Cerebellar nuclear complex (tissue), 1 donor: Measurements from ENCODE around the gene NSDHL.
"Not testable (repeated sequence)": the region's sequence is repeated elsewhere in the genome, so short reads cannot be mapped to it uniquely, and the experiment has no call there.

ENCODE experiments used
- DNase-seq, 2 experiments: peaks; one replicate each; lab custom pipeline; 2025; lab: John Stamatoyannopoulos, UW

NSDHL gene

DNA sequence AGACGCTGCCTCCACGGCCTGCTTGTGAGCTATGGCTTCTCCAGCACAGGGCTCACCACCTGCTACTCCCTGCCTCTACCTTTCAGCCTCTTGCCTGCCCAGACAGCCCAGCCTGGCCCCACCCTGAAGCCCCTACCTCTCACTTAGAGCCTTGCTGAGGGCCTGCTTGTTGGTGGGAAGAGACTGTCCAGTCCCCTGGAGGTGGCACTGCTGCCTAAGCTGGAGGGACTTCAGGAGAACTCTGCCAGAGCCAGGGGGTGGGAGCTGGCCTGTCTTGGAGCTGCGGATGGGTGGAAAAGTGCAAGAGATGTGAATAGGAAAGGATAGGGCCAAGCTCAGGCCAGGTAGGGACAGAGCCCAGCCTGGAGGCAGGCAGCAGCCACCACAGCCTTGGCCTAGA, 64.3 kb downstream of the NSDHL start:
- DNase-seq, result no peak

DNA sequence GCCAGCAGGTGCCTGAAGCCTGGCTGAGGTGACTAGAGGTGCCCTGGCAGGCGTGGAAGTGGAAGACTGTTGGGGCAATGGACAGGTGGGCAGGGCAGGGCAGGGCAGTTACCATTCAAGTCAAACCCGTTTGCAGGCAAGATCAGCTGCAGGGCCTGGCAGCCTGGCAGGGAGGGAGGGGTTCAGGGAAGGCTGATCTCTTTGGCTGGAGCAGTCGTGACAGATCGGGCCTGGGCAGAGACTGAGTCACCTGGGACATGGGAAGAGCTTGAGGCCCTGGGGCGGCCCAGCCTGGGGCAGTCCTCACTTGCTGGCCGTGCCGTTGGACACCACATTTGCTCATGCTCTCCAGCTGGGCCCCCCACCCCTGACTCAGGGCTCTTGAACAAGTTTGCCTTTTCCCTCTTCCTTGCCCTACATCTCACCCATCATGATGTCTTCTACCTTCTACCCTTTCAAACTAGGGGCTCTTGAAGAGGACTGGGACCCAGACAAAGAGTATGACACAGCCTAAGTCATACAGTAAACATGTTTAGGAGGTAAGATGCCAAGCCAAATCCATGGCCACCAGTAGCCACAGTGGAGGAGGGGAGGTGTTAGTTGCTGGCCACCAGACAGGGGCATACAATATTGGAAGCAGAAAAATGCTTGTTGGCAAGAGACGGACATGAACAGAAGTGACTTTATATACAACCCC, 65.0 kb downstream of the NSDHL start:
- no peak for DNase-seq

- DNase-seq, result no peak
These were observed 65.6 kb downstream of the NSDHL start for GRCh38 chrX:152896450-152896849.

DNA sequence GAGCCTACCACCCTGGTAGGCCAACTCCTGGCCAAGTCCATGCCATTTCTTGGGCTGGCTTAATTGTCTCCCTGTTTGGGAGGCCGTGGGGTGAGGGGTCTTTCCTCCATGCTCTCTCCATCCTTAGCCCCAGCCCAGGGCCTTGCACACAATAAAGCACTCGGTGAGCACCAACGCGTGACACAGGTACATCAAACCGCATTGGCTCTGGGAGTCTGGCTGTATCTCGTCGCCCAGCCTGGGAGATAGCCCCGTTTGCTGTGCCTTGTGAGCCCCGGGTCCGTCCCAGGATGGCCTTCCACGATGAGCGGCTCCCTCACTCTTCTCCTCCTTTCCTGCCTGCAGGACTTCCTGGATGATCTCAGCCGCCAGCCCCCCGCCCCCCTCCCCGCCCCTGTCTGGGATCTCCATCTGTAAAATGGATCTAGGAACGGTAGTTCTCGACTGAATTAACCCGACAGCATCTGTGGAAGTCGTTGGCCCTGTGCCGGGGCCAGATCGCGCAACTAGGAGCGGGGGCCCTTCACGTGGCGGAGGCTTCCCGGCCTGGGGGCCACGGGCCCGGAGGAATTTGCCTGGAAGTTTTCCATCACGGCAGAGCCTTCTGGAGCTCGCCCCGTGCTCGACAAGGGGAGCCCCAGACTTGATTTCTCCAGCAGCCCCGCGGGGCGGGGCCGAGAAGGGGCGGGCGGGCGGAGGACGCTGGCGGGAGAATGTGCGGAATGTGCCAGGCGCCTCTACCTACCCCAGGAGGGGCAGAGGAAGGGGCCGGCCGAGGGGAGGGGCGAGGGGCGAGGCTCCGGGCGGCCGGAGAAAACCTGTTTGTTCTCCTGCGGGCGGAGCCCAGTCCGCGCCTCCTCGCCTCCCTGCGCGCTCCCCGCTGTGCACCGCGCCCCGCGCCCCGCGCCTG, 66.6 kb downstream of the NSDHL start, which contains the start of gene ZNF185:
ZNF185 (plus strand) TSS at position 846 of the 910 bp plus-strand sequence. CDS start 16,423 bp downstream, outside the sequence.
- DNase-seq, result no peak

DNA sequence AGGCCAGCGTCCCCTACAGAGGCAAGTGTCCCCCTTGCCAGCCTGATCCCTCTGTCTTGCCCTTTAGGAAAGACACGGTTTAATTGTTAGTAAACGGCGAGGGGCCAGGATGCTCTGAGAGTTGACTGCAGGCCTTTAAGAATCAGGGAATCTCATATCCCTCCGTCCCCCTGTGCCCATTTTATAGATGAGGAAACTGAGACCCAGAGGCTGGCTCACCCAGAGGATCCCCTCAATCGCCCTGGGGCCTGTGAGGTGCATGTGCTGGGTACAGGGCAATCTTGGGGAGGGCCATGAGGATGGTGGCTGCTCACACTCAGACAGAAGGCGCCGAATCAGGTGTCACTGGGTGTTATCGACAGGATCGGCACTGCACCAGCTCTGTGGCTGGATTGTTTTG, 67.6 kb downstream of the NSDHL start:
- no peak for DNase-seq

- DNase-seq, result no peak
These were observed 68.4 kb downstream of the NSDHL start for GRCh38 chrX:152899111-152899873.

GRCh38 chrX:152899874-152900719, 69.2 kb downstream of the NSDHL start:
- peak in 1 of 2 experiments; percentile 24 for DNase-seq

DNA sequence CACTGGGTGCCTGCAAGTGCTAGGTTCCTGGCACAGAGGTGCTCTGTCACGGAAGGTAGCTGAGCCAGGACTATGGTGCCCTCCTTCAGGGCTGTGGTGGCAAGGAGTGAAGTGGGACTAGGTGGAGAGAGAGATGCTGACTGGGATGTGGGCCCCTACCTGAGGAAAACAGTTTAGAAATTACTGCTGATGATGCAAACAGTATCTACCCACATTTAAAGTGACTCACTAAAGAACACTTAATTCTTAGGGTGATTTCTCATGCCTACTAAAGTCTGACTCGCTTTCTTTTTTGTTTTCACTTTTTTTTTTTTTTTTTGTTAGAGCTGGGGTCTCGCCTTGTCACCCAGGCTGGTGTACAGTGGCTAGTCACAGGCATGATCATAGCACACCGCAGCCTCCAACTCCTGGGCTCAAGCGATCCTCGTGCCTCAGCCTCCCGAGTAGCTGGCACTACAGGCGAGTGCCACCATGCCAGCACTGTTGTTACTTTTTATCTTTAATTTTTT, 70.1 kb downstream of the NSDHL start:
- no peak for DNase-seq

DNA sequence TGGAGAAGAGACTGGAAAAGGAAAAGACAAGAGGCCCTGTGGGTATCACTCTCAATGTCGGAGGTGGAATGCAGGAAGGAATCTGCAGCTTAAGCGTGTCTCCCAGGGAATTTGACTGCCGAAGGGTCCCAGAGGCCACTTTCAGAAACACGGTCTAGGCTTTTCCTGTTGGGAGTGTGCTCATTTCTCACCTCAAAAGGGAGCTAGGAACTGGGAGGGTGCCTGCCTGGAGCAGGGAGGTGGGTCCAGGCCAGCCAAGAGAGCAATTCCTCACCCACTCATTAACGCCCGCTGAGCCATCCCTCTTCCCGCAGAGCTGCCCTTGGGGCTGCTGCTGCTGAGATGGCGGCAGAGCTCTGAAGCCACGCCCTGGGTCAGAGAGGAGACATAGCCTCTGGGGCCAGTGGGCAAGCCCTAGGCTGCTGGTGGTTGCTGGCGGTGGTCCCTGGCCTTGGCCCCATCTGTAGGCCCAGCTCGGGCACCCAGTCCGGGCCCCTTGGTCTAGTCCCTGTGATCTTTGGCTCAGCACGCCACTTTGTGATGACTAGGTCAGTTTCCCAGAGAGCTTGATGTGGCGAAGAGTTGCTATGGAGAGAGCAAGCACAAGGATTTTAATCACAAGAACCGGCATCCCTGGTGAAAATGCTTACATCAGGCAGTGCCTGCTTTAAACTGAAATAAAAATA, 71.1 kb downstream of the NSDHL start:
- no peak for DNase-seq

GRCh38 chrX:152902502-152902820, 71.6 kb downstream of the NSDHL start:
- DNase-seq, result no peak

DNA sequence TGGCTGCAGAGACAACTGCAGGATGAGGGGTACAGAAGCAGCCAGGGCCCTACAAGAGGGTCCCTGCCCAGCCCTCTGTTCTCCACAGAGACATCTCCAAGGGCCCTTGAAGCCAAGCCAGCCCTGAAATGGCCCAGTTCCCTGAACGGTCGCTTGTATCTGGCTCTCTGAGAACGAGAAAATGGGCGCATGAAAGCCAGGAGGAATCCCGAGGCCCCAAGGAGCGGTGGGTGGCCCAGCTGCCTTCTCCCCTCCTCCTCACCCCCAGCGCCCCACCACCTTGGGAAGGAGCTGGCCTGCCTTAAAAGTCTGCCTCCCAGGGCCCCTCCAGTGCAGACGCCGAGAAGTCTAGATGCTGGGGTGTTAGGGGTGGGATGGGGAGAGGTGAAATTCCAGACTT, 72.7 kb downstream of the NSDHL start:
- DNase-seq, result no peak

DNA sequence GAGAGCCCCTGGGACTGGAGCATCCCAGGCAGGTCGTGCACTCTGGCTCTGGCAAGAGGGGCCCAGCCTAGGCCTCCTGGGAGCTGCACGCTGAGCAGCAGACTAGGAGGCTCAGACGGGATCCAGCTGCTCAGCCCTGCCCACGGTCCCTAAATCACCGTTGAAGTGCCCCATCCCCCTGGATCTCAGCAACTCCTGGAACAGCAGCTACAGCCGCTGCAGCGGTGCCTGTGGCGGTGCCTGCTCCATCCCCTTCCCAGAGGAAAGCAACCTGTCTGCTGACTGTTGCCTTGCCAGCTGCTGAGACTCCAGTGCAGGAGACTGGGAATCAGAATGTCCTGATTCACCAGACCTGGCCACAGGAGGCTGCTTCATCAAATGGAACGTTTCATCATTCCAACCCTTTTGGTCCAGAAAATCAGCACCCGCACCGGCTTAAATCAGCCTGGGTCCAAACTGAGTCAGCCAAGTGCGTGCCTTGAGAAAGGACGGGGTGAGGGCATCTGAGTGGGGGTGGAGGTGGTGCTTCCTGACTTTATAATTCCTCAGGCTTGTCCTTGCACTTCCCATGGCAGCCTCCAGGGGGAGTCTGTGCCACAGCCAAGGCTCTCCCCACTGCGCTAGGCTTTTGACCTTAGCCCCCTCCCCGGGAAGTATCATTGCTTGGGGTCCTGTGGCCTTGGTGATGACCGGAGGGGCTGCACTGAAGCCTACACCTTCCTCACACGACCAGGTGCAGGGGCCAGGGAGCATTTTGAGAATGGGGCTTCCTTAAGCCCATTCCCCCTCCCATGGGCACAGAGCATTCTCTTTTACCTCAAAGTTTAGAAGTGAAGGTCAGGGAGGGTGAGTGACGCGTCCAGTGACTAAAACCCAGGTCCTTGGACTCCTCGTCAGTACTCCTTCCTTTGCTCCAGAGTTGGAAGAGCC, 73.6 kb downstream of the NSDHL start:
- no peak for DNase-seq

DNA sequence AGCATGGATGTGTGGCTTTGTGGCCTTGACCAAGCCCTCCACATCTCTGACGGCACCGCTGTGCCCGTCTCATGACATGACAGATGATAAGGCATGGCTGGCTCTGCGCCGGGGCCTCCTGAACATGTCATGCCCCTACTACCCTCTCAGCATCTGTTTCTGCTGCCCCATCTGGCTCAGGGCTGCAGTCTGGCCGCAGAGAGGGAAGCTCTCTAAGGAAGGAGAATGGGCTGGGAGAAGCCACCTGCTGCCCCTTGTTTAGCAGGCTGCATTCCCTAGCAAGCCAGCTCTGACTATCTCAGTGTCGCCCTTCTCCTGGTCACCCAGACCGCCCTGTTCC, 74.2 kb downstream of the NSDHL start:
- DNase-seq, result no peak

- DNase-seq, result no peak
These were observed 76.3 kb downstream of the NSDHL start for GRCh38 chrX:152907084-152907651.

DNA sequence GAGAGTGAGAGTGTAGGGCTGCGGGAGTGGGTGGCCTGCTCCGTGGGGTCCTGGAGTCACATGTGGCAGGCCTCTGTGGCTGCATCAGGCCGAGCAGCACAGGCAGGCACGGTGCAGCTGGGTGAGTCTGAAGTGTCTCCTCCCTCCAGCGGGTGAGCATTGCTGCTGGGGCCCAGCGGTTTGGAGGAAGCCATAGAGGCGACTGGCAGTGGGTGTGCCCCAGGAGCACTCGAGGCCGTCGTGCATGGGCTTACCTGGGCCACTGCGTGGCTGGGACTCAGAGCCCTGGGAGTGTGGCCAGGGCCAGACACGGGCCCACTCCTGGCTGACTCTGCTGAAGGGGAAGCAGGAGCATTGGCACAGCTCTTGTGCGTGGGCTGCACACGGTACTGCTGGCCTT, 77.6 kb downstream of the NSDHL start:
- no peak for DNase-seq

- not testable (repeated sequence) for DNase-seq
These were observed 79.2 kb downstream of the NSDHL start for GRCh38 chrX:152910018-152910417.

DNA sequence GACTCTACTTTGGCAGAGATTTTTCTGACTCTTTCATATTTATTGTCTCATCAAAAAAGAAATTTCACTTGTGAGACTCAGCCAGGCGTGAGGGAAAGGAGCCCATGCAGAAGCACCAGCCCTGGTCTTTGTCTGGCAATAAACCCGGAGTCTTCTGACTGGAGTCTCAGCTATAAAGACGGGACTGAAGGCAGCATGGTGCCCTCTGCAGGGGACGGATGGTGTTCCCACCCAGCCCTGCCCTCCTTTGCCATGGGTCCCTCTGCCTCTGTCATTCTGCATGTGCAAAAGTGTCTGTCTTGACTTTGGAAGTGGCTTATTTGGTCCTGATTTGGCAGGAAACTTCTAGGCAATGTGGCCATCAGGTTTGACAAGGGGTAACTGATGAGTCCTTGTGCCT, 81.2 kb downstream of the NSDHL start:
- DNase-seq, result no peak

- no peak for DNase-seq
These were observed 81.8 kb downstream of the NSDHL start for GRCh38 chrX:152912641-152913040.

DNA sequence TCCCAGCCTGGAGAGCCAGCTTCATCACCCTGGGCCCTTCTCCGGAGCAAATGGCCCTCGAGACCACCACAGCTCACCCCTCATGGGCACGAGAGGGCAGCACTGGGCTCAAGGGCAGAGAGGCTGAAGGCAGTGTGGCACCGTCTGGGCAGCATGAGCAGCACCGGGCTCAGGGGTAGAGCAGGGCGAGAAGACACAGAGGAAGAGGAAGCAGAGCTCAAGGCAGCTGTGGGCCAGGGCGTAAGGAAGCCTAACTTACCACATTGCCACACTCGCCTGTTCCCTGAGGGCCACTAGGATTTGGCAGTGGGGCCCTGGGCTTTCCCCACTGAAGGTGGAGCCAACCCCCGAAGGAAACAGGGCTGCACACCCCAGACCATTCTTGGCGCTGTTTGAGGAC, 82.5 kb downstream of the NSDHL start:
- no peak for DNase-seq
